Upper lobe of left lung (tissue), 6 donors: ENCODE measurements around the gene WNT11. TPM values are rescaled to one million over a fixed set of nuclear protein-coding genes. Genes with fewer than 3 reads are reported as not detected.
A peak's percentile ranks its signal among the peaks of the same experiment; 100 is the strongest.

Experiments
- ATAC-seq, 2 donors: fragments of 200-7000 bp; cut with Tn5 transposase; one replicate each; pipeline ENCODE4 v1.9.1; 2022; ENCODE audit warnings: mild to moderate bottlenecking in 2 of 2, moderate library complexity in 2 of 2; ENCODE audit not compliant: low FRiP score in 2 of 2
- DNase-seq, 2 donors: peaks; one replicate each; pipeline ENCODE4 v3.0.0-alpha.2; 2019 to 2020
- H3K27ac ChIP-seq, 4 donors: fragments of 200-600 bp; sonication (generic); one replicate each; pipeline ENCODE4 v1.5.1; 2016 to 2019
- H3K27me3 ChIP-seq, 4 donors: fragments of 200-600 bp; sonication (generic); one replicate each; pipeline ENCODE4 v1.5.1; 2017 to 2019
- H3K36me3 ChIP-seq, 4 donors: fragments of 200-600 bp; sonication (generic); one replicate each; pipeline ENCODE4 v1.5.1; 2016 to 2019
- H3K4me1 ChIP-seq, 4 donors: fragments of 200-600 bp; sonication (generic); one replicate each; pipeline ENCODE4 v1.5.1; 2018 to 2019
- H3K4me3 ChIP-seq, 4 donors: fragments of 200-600 bp; sonication (generic); one replicate each; pipeline ENCODE4 v1.5.1; 2017 to 2019; ENCODE audit warnings: mild to moderate bottlenecking in 2 of 4, moderate library complexity in 1 of 4
- H3K9me3 ChIP-seq, 4 donors: fragments of 200-600 bp; sonication (generic); one replicate each; pipeline ENCODE4 v1.5.1; 2018 to 2019
- EP300 ChIP-seq, 4 donors: sonication (generic); formaldehyde crosslinking; IDR thresholded peaks; one replicate each; pipeline ENCODE4 v1.5.1; 2017; ENCODE audit warnings: antibody characterized with exemption in 4 of 4, control low read depth in 2 of 4
- POLR2A ChIP-seq, 4 donors: fragments of 450-650 bp; IDR thresholded peaks; one replicate each; pipeline ENCODE4 v1.5.1; 2016 to 2017; ENCODE audit warnings: antibody characterized with exemption in 4 of 4, mild to moderate bottlenecking in 2 of 4
- POLR2AphosphoS5 ChIP-seq, 2 donors: sonication (generic); formaldehyde crosslinking; IDR thresholded peaks; one replicate each; pipeline ENCODE4 v1.5.1; 2017; ENCODE audit warnings: antibody characterized with exemption in 2 of 2
- WGBS, 2 donors: methylation state at CpG; one replicate each; pipeline ENCODE4 v1.1.5; 2017 to 2018; 5-methylcytosine and 5-hydroxymethylcytosine counted together
- total RNA-seq, 6 donors: library from RNA; depleted of rRNA in 4 of 6; stranded (reverse); fragments of >200 nt in 4 of 6; gene quantifications; one replicate each; pipeline versions ENCODE4 v1.1.0 to v1.2.1, GENCODE V29; 2016 to 2021
- TF ChIP-seq, protein P1 (sequence below), 6 experiments: fragments of 450-650 bp in 4 of 6; fragments of 200-600 bp in 2 of 6; sonication (generic) in 2 of 6; IDR thresholded peaks; one replicate each; pipeline ENCODE4 v1.5.1; 2016 to 2019; ENCODE audit warnings: antibody characterized with exemption in 6 of 6
- donor health status: DM: no; HTN: no; CAD: no; lungs with moderate emphysema.
- donor health status: DM: no; HTN: yes; CAD: no; lungs with severe emphysema.

The WNT11 gene
- total RNA-seq, 6 donors from 2014 or later: 1.7 to 12.9 (median 4.1) TPM

- no peak for DNase-seq
- ATAC-seq: no peak
- H3K4me1 ChIP-seq: peaks cover 14 to 17% (median 15%) of the 10 kb centered on the region in 4 donors
- H3K4me3 ChIP-seq: no peak overlapping the region
- TF ChIP-seq POLR2A (IDR thresholded peaks at IDR 0.05) (no peak), EP300 (IDR thresholded peaks at IDR 0.05) (no peak), POLR2AphosphoS5 (IDR thresholded peaks at IDR 0.05) (no peak)
- TF ChIP-seq, protein P1, sequence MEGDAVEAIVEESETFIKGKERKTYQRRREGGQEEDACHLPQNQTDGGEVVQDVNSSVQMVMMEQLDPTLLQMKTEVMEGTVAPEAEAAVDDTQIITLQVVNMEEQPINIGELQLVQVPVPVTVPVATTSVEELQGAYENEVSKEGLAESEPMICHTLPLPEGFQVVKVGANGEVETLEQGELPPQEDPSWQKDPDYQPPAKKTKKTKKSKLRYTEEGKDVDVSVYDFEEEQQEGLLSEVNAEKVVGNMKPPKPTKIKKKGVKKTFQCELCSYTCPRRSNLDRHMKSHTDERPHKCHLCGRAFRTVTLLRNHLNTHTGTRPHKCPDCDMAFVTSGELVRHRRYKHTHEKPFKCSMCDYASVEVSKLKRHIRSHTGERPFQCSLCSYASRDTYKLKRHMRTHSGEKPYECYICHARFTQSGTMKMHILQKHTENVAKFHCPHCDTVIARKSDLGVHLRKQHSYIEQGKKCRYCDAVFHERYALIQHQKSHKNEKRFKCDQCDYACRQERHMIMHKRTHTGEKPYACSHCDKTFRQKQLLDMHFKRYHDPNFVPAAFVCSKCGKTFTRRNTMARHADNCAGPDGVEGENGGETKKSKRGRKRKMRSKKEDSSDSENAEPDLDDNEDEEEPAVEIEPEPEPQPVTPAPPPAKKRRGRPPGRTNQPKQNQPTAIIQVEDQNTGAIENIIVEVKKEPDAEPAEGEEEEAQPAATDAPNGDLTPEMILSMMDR (IDR thresholded peaks at IDR 0.05): no peak
- 49% methylated on average over 7 of the region's 7 CpGs; no CpG with 5 or more reads in 1 of the 2 donors for WGBS, 2 donors
- H3K27ac ChIP-seq: peak overlapping the region in 3 of 4 donors; percentile 15 to 62 (median 39)
- H3K9me3 ChIP-seq: no peaks in the 10 kb centered on the region
- H3K27me3 ChIP-seq: no peaks in the 10 kb centered on the region
- H3K36me3 ChIP-seq: no peaks in the 10 kb centered on the region
Observed at GRCh38 chr11:76190376-76190775, 15.9 kb downstream of the WNT11 start.

- ATAC-seq (no peak), DNase-seq (no peak)
- WGBS, 2 donors: 77 to 83% methylated on average over 6 of the region's 6 CpGs
- H3K27ac ChIP-seq: peak overlapping the region in 2 of 4 donors; percentile 15 to 39
- peaks cover 19 to 24% (median 22%) of the 10 kb centered on the region in 4 donors for H3K4me1 ChIP-seq
- no peaks in the 10 kb centered on the region for H3K27me3 ChIP-seq
- TF ChIP-seq EP300 (IDR thresholded peaks at IDR 0.05): no peak
- TF ChIP-seq, protein P1 (IDR thresholded peaks at IDR 0.05): no peak
- TF ChIP-seq POLR2AphosphoS5 (IDR thresholded peaks at IDR 0.05): no peak
- no peak for TF ChIP-seq POLR2A (IDR thresholded peaks at IDR 0.05)
- no peaks in the 10 kb centered on the region for H3K36me3 ChIP-seq
- H3K4me3 ChIP-seq: no peak overlapping the region
- H3K9me3 ChIP-seq: no peaks in the 10 kb centered on the region
Observed at GRCh38 chr11:76189682-76190081, 16.6 kb downstream of the WNT11 start.

DNA sequence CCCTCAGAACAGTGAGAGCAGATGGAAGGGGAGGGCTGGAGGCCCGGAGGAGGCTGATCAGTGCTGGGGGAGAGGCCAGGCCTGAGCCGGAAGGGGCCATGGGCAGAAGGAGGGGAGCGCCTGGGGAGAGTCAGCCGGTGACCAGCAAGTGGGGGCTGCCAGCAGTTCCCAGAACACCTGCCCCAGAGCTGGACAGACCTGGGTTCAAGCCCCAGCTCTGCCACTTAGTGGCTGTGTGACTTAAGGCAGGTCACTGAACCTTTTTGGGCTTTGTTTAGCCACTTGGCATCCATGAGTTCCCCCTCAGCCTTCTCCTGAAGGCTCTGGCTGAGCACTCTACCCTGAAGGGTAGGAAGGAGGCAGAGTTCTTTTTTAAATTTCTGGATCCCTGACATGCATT lies 17.4 kb downstream of the WNT11 start:
- no peak overlapping the region for H3K4me3 ChIP-seq
- H3K27ac ChIP-seq: peak overlapping the region in 1 of 4 donors; percentile 51
- peaks cover 22 to 32% (median 29%) of the 10 kb centered on the region in 4 donors for H3K4me1 ChIP-seq
- ATAC-seq: no peak
- TF ChIP-seq POLR2AphosphoS5 (IDR thresholded peaks at IDR 0.05) (no peak), EP300 (IDR thresholded peaks at IDR 0.05) (no peak), POLR2A (IDR thresholded peaks at IDR 0.05) (no peak)
- TF ChIP-seq, protein P1 (IDR thresholded peaks at IDR 0.05): no peak
- no peaks in the 10 kb centered on the region for H3K36me3 ChIP-seq
- 93 to 98% methylated on average over 4 of the region's 4 CpGs for WGBS, 2 donors
- no peaks in the 10 kb centered on the region for H3K9me3 ChIP-seq
- DNase-seq: no peak
- H3K27me3 ChIP-seq: no peaks in the 10 kb centered on the region

- H3K27ac ChIP-seq: peak overlapping the region; percentile 34 to 78 (median 56)
- DNase-seq (no peak), ATAC-seq (no peak)
- peaks cover 22 to 34% (median 29%) of the 10 kb centered on the region in 4 donors for H3K4me1 ChIP-seq
- H3K27me3 ChIP-seq: no peaks in the 10 kb centered on the region
- no peak overlapping the region for H3K4me3 ChIP-seq
- no peaks in the 10 kb centered on the region for H3K36me3 ChIP-seq
- WGBS, 2 donors: 46 to 55% methylated on average over 9 to 21 of the region's 21 CpGs
- TF ChIP-seq, protein P1 (IDR thresholded peaks at IDR 0.05): no peak
- TF ChIP-seq POLR2A (IDR thresholded peaks at IDR 0.05) (no peak), POLR2AphosphoS5 (IDR thresholded peaks at IDR 0.05) (no peak), EP300 (IDR thresholded peaks at IDR 0.05) (no peak)
- no peaks in the 10 kb centered on the region for H3K9me3 ChIP-seq
Observed at GRCh38 chr11:76186776-76187279, 19.5 kb downstream of the WNT11 start.

DNA sequence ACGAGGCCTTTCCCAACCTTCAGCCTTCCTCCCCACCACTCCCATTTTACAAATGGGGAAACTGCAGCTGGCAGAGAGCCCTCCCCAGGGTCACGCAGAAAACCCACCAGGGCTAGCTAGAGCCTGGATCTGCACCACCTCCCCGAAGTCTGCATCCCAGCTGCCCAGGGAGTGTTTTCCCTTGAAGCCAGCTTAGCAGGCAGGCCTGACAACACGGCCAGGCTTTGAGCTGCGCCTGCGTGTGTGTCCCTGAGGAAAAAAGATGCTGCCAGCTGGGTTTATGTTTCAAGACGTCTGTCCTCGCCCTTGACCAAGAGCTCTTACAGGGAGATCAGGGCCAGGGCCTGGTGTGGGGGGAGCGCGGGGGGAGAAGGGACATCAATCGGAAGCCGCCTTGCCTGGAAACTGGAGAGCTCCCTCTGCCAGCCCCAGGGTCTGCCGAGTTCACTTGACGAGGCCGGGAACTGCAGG lies 20.3 kb downstream of the WNT11 start:
- Histone ChIP-seq H3K36me3 (no peaks in the 10 kb centered on the region), H3K4me1 (peaks cover 18 to 31% (median 29%) of the 10 kb centered on the region in 4 donors), H3K4me3 (no peak overlapping the region), H3K27me3 (no peaks in the 10 kb centered on the region), H3K9me3 (no peaks in the 10 kb centered on the region), H3K27ac (peak overlapping the region; percentile 52 to 78 (median 56))
- ATAC-seq (no peak), DNase-seq (peak in 1 of 2 donors; percentile 39)
- 45 to 75% methylated on average over 12 to 15 of the region's 15 CpGs for WGBS, 2 donors
- TF ChIP-seq POLR2AphosphoS5 (IDR thresholded peaks at IDR 0.05): peak in 1 of 2 donors; percentile 30
- TF ChIP-seq, protein P1 (IDR thresholded peaks at IDR 0.05): no peak
